Osteocyte (in vitro differentiated cells): ENCODE measurements around the gene PELI3. TPM values are rescaled to one million over a fixed set of nuclear protein-coding genes. Genes with fewer than 3 reads are reported as not detected.
A peak's percentile ranks its signal among the peaks of the same experiment; 100 is the strongest.

Source experiments
- DNase-seq: peaks from one replicate; pipeline ENCODE4 v3.0.0; 2021; ENCODE audit warnings: mixed read lengths; ENCODE audit not compliant: unreplicated experiment; ENCODE audit errors: extremely low spot score
- H3K27ac Mint-ChIP-seq: one replicate; pipeline ENCODE4 v1.8.0; 2021; ENCODE audit warnings: mild to moderate bottlenecking, mixed read lengths; ENCODE audit not compliant: unreplicated experiment
- H3K27me3 Mint-ChIP-seq: one replicate; pipeline ENCODE4 v1.8.0; 2021; ENCODE audit warnings: mixed read lengths; ENCODE audit not compliant: unreplicated experiment
- H3K36me3 Mint-ChIP-seq: one replicate; pipeline ENCODE4 v1.8.0; 2021; ENCODE audit warnings: mixed read lengths; ENCODE audit not compliant: unreplicated experiment
- H3K4me1 Mint-ChIP-seq: one replicate; pipeline ENCODE4 v1.8.0; 2021; ENCODE audit warnings: mixed read lengths; ENCODE audit not compliant: unreplicated experiment
- H3K4me3 Mint-ChIP-seq: one replicate; pipeline ENCODE4 v1.8.0; 2021; ENCODE audit warnings: mild to moderate bottlenecking, moderate library complexity, mixed read lengths; ENCODE audit not compliant: unreplicated experiment
- H3K9me3 Mint-ChIP-seq: one replicate; pipeline ENCODE4 v1.8.0; 2021; ENCODE audit warnings: mixed read lengths; ENCODE audit not compliant: unreplicated experiment
- CTCF ChIP-seq: fragments of 200-600 bp; sonication (generic); IDR thresholded peaks from 2 replicates; pipeline ENCODE4 v1.5.0; 2021; ENCODE audit warnings: antibody characterized with exemption, mild to moderate bottlenecking, moderate library complexity
- long read RNA-seq: library from polyadenylated mRNA; unstranded; transcript quantifications from one replicate; pipeline ENCODE4 v2.0.0, GENCODE V29; 2021
- total RNA-seq: library from RNA; stranded (reverse); gene quantifications from 2 replicates; pipeline ENCODE4 v1.2.1, GENCODE V29; 2021

The PELI3 gene
- total RNA-seq: 11.9 and 13.6 TPM in 2 replicates
- long read RNA-seq: 0 reads

GRCh38 chr11:66466225-66467033 is at the start of gene PELI3:
Gene PELI3, plus strand, starts transcription at chr11:66466905. Its CDS starts 1,224 bp downstream, at chr11:66468129.
- Mint-ChIP-seq H3K9me3 (peaks cover 4% of the 10 kb centered on the region), H3K27me3 (no peaks in the 10 kb centered on the region), H3K4me1 (peaks cover 19% of the 10 kb centered on the region), H3K4me3 (peak within 1 kb of the TSS; percentile 84), H3K36me3 (peaks cover 2% of the 10 kb centered on the region), H3K27ac (peak within 1 kb of the TSS; percentile 77)
- no peak for TF ChIP-seq CTCF
- peak; percentile 97 for DNase-seq

- no peaks in the 10 kb centered on the region for H3K36me3 Mint-ChIP-seq
- peaks cover 22% of the 10 kb centered on the region for H3K4me1 Mint-ChIP-seq
- H3K27me3 Mint-ChIP-seq: peaks cover 10% of the 10 kb centered on the region
- DNase-seq: no peak
- no peaks in the 10 kb centered on the region for H3K9me3 Mint-ChIP-seq
- TF ChIP-seq CTCF: no peak
- no peak overlapping the region for H3K27ac Mint-ChIP-seq
- no peak overlapping the region for H3K4me3 Mint-ChIP-seq
Measured at GRCh38 chr11:66417000-66417399, 49.7 kb upstream of the PELI3 start.

DNA sequence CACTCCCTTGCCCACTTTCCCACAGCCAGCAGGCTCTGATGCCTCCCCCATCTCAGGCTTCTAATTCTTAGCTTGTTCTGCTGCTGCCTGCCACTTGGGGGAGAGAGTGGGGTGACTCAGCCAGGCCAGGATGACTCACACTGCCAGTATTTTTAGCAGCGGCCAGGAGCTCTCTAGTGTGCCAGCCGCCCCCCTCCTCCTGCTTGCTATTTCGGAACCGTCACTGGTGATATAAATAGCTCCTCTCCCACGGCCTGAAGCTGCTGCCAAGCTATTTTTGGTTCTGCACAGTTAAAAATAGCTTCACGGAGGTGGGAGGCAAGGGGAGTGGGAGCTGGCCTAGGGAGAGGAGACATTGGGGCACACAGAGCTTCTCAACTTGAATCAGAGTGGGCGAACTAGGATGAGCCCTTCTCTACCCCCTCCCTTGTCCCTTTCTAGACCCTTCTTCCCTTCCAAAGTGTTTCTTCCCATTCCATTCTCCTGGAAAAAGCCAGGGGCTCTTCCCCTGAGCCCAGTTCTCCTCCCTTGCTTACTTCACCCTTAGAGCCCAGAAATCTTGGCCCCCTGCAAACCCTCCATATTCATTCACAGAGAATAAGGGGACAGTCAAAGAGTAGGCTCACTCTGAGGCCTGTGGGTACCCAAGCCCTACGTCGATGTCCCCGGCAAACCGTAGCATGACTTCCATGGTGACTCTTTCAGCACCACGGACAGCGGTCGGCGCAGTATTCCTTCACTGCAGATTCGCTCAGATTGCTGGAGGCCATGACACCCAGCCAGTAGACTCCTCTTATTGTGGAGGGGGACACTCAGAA is 48.3 kb upstream of the PELI3 start:
- Mint-ChIP-seq H3K4me3 (no peak overlapping the region), H3K4me1 (peaks cover 20% of the 10 kb centered on the region), H3K9me3 (no peaks in the 10 kb centered on the region), H3K27me3 (peaks cover 10% of the 10 kb centered on the region), H3K36me3 (peaks cover 2% of the 10 kb centered on the region), H3K27ac (peak overlapping the region; percentile 72)
- TF ChIP-seq CTCF: peak; percentile 48
- DNase-seq: peak; percentile 92

DNA sequence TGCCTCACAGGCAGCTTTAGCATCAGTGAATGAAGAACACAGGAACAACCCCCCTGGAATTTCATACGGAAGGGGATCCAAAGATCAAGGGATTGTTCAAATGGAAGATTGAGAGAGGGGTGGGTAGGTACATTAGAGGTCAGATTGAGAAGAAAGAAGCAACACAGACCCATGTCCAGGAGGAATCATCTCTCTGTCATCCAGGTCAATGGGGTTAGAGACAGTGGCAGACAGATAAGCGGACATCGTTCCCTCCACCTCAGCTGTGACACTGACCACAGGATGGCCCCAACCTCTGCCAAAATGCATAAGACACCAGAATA is 47.8 kb upstream of the PELI3 start:
- no peak overlapping the region for H3K4me3 Mint-ChIP-seq
- H3K36me3 Mint-ChIP-seq: peaks cover 2% of the 10 kb centered on the region

More for the DNA sequence above, 47.8 kb upstream of the PELI3 start:
- Mint-ChIP-seq H3K27ac (no peak overlapping the region), H3K9me3 (no peaks in the 10 kb centered on the region), H3K27me3 (peaks cover 10% of the 10 kb centered on the region), H3K4me1 (peaks cover 20% of the 10 kb centered on the region)
- no peak for TF ChIP-seq CTCF
- no peak for DNase-seq
